Activated T-cell treated with anti-CD3 and anti-CD28 coated beads, Interleukin-2, amount 50 U/mL, for 48 hours (primary cell): ENCODE results near the gene NOL12.
"Not testable (repeated sequence)": the region's sequence is repeated elsewhere in the genome, so short reads cannot be mapped to it uniquely, and the experiment has no call there.

Experiments used
- DNase-seq, 2 experiments: peaks; one replicate each; pipeline ENCODE4 v3.0.0-alpha.2; 2020

Gene NOL12

GRCh38 chr22:37716708-37717107 lies 30.6 kb downstream of the NOL12 start:
- DNase-seq, result no peak

DNA sequence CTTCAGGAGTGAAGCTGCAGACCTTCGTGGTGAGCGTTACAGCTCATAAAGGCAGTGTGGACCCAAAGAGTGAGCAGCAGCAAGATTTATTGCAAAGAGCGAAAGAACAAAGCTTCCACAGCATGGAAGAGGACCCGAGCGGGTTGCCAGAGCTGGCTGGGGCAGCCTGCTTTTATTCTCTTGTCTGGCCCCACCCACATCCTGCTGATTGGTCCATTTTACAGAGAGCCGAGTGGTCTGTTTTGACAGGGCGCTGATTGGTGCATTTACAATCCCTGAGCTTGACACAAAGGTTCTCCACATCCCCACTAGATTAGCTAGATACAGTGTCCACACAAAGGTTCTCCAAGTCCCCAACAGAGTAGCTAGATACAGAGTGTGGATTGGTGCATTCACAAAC lies 31.1 kb downstream of the NOL12 start:
- not testable (repeated sequence) for DNase-seq

DNA sequence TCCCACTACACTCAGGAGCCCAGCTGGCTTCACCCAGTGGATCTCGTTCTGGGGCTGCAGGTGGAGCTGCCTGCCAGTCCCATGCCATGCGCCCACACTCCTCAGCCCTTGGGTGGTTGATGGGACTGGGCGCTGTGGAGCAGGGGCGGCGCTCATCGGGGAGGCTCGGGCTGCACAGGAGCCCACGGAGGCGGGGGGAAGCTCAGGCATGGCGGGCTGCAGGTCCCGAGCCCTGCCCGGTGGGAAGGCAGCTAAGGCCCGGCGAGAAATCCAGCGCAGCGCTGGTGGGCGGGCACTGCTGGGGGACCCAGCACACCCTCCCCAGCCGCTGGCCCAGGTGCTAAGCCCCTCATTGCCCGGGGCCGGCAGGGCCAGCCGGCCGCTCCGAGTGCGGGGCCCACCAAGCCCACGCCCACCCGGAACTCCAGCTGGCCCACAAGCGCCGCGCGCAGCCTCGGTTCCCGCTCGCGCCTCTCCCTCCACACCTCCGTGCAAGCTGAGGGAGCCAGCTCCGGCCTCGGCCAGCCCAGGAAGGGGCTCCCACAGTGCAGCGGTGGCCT lies 31.7 kb downstream of the NOL12 start:
- DNase-seq, result not testable (repeated sequence)

DNA sequence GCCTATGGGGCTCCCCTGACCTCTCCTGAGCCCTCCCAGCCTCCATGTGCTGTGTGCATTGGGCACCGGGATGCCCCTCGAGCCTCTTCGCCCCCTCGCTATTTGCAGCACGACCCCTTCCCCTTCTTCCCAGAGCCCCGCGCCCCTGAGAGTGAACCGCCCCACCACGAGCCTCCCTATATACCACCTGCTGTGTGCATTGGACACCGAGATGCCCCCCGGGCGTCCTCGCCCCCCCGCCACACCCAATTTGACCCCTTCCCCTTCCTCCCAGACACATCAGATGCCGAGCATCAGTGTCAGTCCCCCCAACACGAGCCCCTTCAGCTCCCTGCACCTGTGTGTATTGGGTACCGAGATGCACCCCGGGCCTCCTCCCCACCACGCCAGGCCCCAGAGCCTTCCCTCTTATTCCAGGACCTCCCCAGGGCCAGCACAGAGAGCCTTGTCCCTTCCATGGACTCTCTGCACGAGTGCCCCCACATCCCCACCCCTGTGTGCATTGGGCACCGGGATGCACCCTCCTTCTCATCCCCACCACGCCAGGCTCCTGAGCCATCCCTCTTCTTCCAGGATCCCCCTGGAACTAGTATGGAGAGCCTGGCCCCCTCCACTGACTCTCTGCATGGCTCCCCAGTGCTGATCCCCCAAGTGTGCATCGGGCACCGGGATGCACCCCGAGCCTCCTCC lies 39.6 kb downstream of the NOL12 start:
- no peak for DNase-seq

GRCh38 chr22:37726241-37726887 lies 40.2 kb downstream of the NOL12 start:
- DNase-seq, result no peak

DNA sequence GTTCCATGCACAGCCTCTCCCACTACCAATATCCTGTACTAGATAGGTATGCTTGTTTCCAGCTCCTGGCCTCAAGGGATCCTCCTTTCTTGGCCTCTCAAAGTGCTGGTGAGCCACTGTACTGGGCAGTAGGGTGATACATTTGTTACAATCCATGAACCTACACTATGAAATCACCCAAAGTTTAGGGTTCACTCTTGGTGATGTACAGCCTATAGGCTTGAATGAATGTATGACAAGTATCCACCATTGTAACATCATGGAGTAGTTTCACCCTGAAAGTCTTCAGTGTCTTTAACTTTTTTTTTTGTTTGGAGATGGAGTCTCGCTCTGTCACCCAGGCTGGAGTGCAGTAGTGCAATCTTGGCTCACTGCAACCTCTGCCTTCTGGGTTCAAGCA lies 42.5 kb downstream of the NOL12 start:
- DNase-seq, result no peak

DNA sequence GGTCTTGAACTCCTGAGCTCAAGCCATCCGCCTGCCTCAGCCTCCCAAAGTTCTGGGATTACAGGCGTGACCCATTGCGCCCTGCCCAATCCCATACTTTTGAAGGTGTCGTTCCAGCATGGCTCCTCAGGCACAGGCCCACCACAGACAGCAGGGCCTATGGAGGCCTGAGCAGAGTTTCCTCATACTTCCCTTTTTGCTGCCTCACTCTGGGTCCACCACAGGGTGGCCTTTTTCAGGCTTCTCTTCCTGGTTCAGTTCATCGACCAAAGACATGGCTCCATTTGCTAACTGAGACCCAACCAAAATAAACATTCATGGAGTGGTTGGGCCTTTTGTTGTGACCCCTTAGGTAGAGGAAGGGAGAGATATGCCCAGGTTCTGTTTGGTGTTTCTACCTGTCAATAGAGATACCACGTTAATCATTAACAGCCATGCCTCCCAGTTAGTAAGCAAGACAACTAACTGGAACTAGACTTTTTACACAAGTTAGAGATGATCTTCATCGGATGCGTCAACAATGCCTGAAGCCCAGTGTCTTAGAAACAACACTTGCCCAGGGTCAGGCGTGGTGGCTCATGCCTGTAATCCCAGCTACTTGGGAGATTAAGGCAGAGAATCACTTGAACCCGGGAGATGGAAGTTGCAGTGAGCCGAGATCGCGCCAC lies 45.8 kb downstream of the NOL12 start:
- no peak for DNase-seq

DNA sequence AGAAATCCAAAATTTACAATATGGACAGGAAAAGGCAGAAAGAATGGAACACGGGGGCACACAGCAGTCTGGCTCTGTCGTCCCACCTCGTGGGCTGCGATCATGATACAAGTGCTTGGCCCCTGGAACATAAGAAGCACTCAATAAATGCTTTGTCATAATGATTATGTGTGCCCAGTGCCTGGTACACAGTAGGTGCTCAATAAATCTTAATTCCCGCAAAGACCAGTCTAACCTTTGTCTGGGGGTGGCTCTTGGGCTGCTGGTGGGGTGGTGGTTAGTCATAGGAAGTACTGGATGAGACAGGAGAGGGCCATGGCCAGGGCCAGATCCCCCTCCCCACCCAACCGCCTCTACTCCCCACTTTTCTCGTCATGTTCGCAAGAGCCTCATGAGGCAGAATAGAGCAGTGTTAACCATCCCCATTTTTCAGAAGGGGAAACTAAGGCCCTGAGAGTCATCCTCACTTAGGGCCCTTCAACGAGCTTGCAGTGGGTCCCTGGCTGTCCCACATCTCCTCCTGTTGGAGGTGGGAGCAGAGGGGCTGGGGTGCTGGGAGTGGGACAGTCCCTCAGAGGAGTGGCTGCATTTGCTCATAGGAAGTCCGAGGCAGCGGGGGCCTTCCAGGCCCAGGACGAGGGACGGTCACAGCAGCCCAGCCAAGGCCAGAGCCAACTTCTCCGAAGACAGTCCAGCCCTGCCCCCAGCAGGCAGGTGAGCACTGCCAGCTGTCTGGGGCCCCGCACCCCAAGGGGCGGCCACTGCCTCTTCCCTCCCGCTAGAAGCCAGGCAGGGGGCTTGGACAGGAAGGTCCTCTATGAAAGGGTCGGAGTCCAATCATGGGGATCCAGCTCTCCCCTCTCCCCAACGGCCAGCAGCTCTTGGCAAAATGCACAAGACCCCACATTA lies 46.8 kb downstream of the NOL12 start:
- no peak for DNase-seq

DNA sequence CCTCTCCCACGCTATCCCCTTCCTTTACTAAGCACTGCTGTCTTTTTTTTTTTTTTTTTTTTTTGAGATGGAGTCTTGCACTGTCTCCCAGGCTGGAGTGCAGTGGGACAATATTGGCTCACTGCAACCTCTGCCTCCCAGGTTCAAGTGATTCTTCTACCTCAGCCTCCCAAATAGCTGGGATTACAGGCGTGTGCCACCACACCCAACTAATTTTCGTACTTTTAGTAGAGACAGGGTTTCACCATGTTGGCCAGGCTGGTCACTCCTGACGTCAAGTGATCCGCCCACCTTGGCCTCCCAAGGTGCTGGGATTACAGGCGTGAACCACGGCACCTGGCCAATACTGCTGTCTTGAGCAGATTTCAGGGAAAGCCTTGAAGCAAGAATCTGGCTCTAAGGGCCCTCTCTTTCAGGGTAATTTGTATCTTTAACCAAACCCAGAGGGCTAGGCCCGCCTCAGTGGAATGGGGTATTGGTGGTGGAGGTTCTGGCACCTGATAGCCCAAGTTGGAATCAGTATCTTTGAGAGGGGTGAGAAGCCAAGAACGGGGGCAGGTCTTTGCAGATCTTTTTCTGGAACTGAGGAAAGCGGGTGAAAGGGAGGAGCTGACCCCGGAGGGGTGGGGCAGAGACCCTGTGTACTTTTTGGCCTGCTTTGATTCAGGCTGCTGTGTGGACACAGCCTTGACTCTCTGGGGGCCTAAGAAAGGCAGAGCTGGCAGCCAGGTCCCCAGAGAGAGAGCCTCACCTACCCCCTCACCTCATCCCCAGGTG lies 47.7 kb downstream of the NOL12 start:
- no peak for DNase-seq

DNA sequence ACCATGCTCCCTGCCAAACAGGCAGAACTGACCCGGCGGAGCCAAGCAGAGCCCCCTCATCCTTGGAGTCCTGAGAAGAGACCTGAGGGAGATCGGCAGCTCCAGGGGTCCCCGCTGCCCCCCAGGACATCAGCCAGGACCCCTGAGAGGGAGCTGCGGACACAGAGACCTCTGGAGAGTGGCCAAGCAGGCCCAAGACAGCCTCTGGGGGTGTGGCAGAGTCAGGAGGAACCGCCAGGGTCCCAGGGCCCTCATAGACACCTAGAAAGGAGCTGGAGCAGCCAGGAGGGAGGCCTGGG lies 48.2 kb downstream of the NOL12 start:
- DNase-seq, result no peak

- no peak for DNase-seq
Measured at GRCh38 chr22:37734964-37735451, 48.9 kb downstream of the NOL12 start.

- DNase-seq, result no peak
Measured at GRCh38 chr22:37739035-37739434, 52.9 kb downstream of the NOL12 start.

- DNase-seq, result no peak
Measured at GRCh38 chr22:37739611-37740049, 53.5 kb downstream of the NOL12 start.

DNA sequence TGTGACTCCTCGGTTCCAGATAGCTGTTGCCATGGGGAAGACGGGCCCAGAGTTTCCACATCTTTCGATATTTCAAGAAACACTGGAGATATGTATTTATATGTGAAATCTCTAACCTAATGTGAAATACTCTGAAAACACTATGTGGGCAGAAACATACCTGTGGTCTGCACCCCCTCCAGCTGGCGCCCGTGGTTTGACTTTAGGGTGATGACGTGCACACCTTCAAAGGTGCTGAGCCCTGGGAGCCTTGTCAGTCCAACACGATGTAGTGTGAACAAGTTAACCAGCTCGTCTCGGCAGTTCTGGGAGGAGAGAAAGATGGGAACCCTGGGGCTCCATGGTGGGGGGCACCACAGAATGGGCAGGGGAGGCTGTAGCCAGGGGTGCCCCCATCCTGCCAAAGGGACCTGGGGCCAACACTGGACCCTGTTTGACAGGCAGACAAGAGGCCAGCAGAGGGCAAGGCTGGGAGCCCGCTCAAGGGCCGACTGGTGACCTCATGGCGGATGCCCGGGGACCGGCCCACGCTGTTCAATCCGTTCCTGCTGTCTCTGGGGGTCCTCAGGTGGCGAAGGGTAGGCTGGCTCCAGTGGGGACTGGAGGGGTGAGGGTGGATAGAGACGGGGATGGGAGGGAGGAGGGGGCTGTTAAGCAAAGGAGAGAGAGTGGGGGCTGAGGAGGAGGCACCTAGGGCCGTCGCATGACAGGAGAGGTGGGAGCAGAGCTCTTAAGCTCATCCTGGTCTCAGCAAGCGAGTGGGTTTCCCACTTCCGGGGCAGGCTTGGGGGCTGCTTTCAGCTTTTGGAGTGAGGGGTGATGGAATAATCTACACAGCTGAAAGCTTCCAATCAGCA lies 54.5 kb downstream of the NOL12 start:
- peak; percentile 36 to 40 for DNase-seq

DNA sequence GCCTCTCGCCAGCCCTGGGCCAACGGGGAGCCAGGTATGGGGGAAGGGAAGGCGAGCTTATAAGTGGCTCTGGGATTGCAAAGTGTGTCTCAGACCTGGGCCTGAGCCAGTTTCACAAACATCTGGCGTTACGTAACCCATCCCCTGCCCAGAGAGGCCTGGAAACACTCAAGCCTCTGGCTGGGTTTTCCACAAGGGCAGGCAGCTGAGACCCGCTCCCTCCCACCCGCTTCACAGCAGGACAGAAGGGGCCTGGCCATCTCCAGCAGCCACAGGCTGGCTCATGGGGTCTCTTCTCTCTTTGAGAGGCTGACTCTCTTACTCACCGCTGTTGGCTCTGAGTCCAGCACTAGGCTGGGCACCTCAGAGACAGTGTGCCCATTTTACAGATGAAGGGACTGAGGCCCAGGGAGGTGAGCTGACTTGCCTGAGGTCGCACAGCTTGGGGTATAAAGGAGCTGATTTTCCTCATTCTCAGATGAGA lies 55.2 kb downstream of the NOL12 start:
- no peak for DNase-seq

DNA sequence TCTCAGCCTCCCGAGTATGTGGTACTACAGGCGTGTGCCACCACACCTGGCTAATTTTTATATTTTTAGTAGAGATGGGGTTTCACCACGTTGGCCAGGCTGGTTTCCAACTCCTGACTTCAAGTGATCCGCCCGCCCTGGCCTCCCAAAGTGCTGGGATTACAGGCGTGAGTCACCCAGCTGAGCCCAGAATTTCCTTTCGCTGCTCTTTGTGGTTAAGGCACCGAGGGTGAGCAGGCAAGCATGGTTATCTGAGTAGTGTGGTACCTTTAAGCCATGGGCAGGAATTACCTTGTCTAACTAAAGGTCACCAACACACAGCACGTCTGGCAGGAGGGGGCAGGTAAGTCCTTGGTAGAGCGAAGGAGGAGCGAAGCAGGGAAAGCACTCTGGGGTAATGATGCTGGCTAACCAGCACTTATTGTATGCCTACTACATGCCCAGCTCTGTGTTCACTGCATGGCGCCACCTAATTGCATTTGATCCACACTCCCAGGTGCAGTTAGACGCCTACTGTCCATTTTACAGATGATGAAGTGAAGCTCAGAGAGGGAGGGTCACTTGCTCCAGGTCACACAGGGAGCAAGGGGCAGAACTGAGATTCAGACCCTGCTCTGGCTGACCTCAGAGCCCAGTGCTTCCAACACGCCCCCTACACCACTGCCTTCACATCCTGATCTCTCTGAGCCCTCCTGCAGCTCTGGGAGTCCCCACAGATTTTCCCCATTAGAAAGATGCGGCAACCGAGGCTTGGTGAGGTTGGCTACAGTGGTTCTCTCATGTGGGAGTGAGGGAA lies 56.4 kb downstream of the NOL12 start:
- no peak for DNase-seq
